Endothelial cell of hepatic sinusoid (primary cell): ENCODE results near the gene FANCI.

Source experiments
- in situ Hi-C: cut with HindIII; loops from 2 replicates; pipeline ENCODE4 v1.10.0; 2017; ENCODE audit warnings: low sequenced_read_pairs

FANCI gene

GRCh38 chr15:89301304-89302089 lies 57.7 kb downstream of the FANCI start:
- in situ Hi-C loops, result no loop called here

- in situ Hi-C loops, result no loop called here
Observed at GRCh38 chr15:89303986-89304385, 60.2 kb downstream of the FANCI start.

GRCh38 chr15:89305395-89305794 lies 61.6 kb downstream of the FANCI start:
- in situ Hi-C loops, result no loop called here

DNA sequence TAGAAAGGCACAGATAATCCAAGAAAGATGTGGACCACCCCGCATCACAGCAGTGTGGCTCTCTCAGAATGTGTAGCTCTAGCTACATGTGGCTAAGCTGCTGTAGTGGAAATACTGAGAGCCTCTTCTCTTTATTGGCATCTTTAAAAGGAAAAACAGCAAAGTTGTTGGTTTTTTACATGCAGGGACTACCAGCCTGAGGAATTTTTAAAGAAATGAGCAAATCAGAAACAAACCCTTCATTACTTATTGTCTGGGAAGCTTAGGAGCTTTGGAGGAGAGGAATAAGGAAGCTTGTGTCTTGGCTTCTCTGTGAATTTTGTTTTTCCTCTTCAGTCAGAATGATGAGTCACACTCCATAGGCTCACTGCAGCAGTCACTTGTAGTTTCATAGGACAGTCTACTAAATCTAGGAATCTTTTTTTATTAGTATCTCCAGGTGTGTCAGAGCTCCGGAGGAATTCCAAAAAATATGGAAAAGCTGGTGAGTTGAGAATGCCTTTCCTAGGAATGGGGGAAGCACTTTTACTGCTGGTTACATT lies 63.3 kb downstream of the FANCI start:
- in situ Hi-C loops, result no loop called here

GRCh38 chr15:89307791-89308190 lies 64.0 kb downstream of the FANCI start:
- in situ Hi-C loops, result no loop called here

DNA sequence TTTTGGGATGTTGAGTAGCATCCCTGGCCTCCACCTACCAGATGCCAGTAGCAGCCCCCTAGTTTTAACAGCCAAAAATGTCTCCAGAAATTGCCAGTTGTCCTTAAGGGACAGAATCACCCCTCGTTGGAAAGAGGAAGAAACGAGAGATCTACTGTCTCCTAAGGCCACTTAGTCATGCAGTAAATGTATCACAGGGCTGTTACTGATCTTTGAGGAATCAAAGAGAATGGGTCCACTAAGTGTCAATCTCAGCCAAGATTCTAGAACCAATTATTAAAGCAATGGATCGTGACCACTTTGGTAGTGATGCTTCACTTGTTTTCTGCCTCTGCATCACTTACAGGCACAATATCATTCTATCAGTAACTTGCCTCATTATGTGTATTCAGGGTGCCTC lies 64.5 kb downstream of the FANCI start:
- in situ Hi-C loops, result no loop called here

GRCh38 chr15:89309993-89310392 lies 66.2 kb downstream of the FANCI start:
- in situ Hi-C loops, result no loop called here

GRCh38 chr15:89315375-89315929 lies 71.7 kb downstream of the FANCI start:
- in situ Hi-C loops, result loop anchor here (5.0 kb wide), 1 partner anchor 63 kb away; no protein-coding TSS in a partner anchor

DNA sequence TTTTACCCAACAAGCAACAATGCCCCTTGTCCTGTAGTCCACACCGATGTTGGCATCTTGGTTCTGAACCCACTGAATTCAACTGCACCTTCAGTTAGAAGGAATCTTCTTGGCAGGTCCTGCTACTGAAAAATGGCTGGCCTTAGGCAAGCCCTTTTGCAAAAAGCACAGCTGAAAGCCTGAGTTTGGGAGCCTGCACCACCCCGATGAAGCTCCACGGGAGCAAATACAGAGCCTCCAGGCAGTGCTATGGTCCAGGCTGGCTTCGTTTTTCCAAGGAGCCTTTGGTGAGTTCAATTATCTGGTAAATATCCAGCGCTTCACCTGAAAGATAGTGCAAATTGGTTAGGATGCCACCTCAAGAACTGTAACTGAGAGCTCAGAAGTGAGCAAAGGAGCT lies 72.7 kb downstream of the FANCI start:
- in situ Hi-C loops, result loop anchor here (5.0 kb wide), 1 partner anchor 64 kb away; no protein-coding TSS in a partner anchor

DNA sequence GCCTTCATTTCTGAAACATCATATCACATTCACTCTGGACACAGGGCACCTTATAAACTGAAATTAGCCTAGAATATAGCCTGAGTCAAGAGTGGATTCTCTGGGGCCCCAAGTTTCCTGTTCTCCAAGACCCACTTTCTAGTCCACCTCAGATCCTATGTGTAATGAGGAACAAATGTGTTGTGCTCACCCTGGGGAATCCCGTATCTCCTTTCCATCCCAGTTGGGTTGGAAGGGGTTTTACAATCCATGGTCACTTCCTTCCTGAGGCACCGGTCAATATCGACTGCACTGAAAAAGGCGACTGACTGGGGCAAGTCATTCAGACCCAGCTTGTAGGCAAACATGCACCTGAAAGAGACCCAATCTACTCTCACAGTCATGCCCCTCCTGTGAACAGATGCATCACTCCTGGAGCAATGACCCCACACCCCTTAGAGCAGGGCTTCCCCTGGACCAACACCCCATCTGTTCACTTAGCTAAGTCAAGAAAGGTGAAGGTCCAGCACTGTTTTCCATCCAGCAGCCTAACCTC lies 73.5 kb downstream of the FANCI start:
- in situ Hi-C loops, result loop anchor here (5.0 kb wide), 1 partner anchor 65 kb away; no protein-coding TSS in a partner anchor

DNA sequence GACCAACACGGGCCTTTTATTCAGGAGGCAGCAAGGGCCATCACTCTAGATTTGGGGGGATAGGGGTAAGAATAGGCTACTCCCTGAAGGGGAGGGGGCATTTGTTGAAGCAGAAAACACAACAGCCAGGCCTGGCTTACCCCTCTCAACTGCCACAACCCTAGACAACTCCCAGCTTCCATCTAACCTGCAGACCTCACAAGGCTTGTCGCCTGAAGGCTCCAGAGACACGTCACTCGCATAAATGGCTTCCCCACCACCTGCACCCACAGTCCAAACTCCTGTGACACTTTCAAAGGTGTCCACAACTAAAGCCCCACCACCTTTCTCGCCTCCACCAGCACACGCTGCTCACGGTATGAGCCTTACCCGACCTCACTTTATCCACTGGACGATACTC lies 75.9 kb downstream of the FANCI start:
- in situ Hi-C loops, result loop anchor here (5.0 kb wide), 1 partner anchor 67 kb away; no protein-coding TSS in a partner anchor

DNA sequence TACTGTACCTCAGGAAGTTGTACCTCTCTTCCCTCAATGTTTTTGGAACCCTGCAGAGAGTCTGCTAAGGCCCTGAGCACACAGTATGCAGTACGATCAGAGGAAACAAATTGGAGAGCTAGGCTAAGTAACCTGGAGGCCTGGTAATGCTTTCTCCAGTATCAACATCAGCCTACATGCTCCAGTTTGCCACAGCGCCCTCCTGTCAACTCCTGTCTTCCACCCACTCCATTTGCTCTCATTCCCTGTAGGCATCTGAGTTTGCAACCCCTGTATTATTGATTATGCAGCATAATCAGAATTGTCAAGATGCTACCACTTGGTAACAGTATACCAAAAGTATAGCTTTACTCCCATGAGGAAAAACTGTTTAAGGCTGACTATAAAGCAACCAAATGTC lies 76.4 kb downstream of the FANCI start:
- in situ Hi-C loops, result no loop called here

DNA sequence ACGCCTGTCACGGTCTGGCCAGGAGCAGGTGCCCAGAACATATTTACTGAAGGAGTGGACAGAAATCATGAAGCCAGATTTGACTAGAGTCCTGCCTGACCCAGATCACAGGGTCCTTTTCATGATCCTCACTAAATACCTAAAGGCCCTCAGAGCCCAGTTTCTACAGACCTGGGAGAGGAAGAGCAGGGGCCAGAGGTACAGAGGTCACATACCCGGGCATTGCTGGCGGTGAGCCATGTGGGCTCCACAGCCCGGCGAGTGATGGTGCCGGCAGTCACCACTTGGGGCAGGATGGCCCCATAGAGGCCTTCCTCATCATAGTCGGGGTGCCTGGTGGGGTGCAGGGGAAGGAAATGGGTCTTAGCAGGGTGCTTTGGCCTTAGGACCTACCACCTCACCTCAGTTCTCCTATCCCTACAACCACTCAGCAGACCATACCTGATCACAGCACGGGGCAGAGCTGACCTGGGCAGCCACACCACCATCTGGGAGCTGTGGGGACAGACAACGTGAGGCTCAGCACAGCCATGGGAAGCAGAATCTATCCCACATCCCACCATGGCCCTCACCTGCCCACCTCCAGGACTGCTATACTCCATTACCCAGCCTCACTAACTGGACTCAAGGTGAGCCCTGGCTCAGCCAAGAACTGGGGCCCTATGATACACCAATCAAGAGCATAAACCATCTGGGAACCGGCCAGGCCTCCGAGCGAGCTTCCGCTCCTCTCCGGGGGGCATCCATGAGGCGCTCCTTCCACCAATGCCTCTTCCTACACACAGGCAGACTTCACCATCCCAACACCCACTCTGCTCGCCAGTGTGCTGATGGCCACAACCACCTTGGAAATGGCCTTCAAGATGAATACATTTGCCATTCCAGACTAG lies 78.0 kb downstream of the FANCI start:
- in situ Hi-C loops, result no loop called here

- in situ Hi-C loops, result no loop called here
Observed at GRCh38 chr15:89322822-89323221, 79.0 kb downstream of the FANCI start.

DNA sequence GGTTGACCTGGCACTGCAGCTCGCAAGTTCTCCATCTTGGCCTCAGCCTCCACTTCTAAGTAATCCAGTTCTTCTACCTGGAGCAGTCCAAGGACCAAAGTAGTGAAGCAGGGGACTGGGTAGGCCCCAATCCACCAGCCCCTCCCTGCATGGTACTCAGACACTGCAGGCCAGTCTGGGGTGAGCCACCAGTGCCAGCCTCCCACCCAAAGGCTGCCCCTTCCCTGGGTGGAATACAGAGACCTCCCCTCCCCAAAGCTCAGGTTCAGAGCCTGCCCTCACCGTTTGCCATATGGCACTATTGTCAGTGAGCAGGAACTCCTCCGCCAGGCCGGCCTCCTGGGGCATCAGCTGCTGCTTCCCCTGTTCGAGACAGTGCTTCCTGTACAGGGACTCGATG lies 80.0 kb downstream of the FANCI start:
- in situ Hi-C loops, result no loop called here

DNA sequence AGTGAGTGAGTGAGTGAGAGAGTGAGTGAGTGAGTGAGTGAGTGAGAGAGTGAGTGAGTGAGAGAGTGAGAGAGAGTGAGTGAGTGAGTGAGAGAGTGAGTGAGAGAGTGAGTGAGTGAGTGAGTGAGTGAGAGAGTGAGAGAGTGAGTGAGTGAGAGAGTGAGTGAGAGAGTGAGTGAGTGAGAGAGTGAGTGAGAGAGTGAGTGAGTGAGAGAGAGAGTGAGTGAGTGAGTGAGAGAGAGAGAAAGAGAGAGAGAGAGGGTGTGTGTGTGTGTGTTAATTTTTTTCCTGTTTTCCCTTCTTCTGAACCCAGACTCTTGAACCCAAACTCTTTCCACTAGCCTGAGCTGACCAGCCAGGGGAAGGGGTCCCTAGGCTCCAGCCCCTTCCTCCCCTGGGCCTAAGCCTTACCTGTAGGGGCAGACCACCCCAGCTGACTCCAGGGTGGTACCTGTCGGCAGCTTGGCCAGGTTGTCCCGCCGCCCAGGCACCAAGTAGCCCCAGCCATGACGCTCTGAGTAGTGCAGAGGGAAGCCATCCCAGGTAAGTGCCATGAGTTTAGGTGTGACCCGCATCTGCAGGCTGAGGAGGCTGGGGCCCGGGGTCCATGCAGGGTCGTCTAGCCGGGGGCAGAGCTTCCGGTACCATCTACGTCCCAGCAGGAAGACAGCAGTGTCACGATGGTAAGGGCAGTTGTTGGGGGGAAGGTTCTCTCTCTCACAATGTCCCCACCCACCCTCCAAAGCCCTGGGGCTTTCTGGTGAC lies 81.4 kb downstream of the FANCI start:
- in situ Hi-C loops, result no loop called here

DNA sequence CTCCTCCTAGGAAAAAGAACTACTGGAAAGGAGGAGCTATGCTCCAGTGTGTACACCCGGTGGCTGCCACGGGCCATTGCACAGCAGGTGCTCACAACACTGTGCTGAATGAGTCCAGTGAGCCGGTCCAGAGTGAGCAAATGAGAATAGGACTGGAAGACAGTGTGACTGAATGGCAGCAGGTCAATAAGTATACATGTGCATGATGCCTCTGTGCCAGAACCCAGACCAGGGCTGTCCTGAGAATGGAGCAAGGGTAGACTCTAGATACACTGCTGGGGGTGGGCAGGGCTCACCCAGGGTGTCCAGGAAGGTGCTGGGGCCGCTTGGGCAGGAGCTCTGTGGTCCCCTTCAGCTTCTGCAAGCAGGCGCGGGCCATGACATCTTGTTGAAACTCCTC lies 82.5 kb downstream of the FANCI start:
- in situ Hi-C loops, result no loop called here

- in situ Hi-C loops, result no loop called here
Observed at GRCh38 chr15:89327113-89327512, 83.3 kb downstream of the FANCI start.

GRCh38 chr15:89328398-89329254 lies 84.8 kb downstream of the FANCI start:
- in situ Hi-C loops, result no loop called here
